Natural killer cell (primary cell): ENCODE results near the gene DLST. TPM values are rescaled to one million over a fixed set of nuclear protein-coding genes. Genes with fewer than 3 reads are reported as not detected.

Source experiments
- ATAC-seq, 3 donors: fragments of 150-1000 bp in 2 of 3; fragments of 200-7000 bp in 1 of 3; cut with Tn5 transposase; 1 replicate in 1 of 3; 2 replicates in 2 of 3; pipeline ENCODE4 v1.10.0; 2021; ENCODE audit warnings: mild to moderate bottlenecking in 2 of 3, moderate library complexity in 2 of 3
- DNase-seq, 2 donors: peaks; one replicate each; pipeline versions ENCODE4 v3.0.0 to v3.0.0-alpha.2; 2013 to 2021; ENCODE audit warnings: mixed read lengths in 1 of 2
- H3K27ac ChIP-seq: one replicate; pipeline ENCODE4 v1.5.1; 2013; ENCODE audit warnings: mild to moderate bottlenecking, low read length
- H3K27me3 ChIP-seq: one replicate; pipeline ENCODE4 v1.6.1; 2013; ENCODE audit warnings: low read length; ENCODE audit not compliant: control insufficient read depth, insufficient read depth
- H3K36me3 ChIP-seq: one replicate; pipeline ENCODE4 v1.6.1; 2013; ENCODE audit warnings: low read length; ENCODE audit not compliant: control insufficient read depth, insufficient read depth
- H3K4me1 ChIP-seq: one replicate; pipeline ENCODE4 v1.6.1; 2013; ENCODE audit warnings: low read length; ENCODE audit not compliant: control insufficient read depth, insufficient read depth
- H3K4me3 ChIP-seq: one replicate; pipeline ENCODE4 v1.5.1; 2013; ENCODE audit warnings: low read length
- H3K9me3 ChIP-seq: one replicate; pipeline ENCODE4 v1.6.1; 2013; ENCODE audit warnings: low read length; ENCODE audit not compliant: control insufficient read depth, insufficient read depth
- H3K27ac Mint-ChIP-seq, 2 donors: one replicate each; pipeline ENCODE4 v1.8.0; 2022; ENCODE audit warnings: mild to moderate bottlenecking in 2 of 2, mixed read lengths in 2 of 2, moderate library complexity in 1 of 2
- H3K27me3 Mint-ChIP-seq, 2 donors: one replicate each; pipeline ENCODE4 v1.8.0; 2022; ENCODE audit warnings: low read depth in 2 of 2, mixed read lengths in 2 of 2
- H3K36me3 Mint-ChIP-seq: one replicate; pipeline ENCODE4 v1.8.0; 2022; ENCODE audit warnings: mixed read lengths
- H3K4me1 Mint-ChIP-seq, 2 donors: one replicate each; pipeline ENCODE4 v1.8.0; 2022; ENCODE audit warnings: mixed read lengths in 2 of 2
- H3K4me3 Mint-ChIP-seq: one replicate; pipeline ENCODE4 v1.8.0; 2022; ENCODE audit warnings: mild to moderate bottlenecking, moderate library complexity, mixed read lengths
- H3K9me3 Mint-ChIP-seq, 2 donors: one replicate each; pipeline ENCODE4 v1.8.0; 2022; ENCODE audit warnings: mixed read lengths in 2 of 2
- CTCF ChIP-seq: fragments of 200-600 bp; IDR thresholded peaks from one replicate; pipeline ENCODE4 v1.8.0; 2022; ENCODE audit warnings: antibody characterized with exemption
- WGBS: methylation state at CpG from one replicate; pipeline ENCODE4 v1.1.7; 2013; ENCODE audit warnings: missing lambda C conversion rate; ENCODE audit not compliant: insufficient coverage; 5-methylcytosine and 5-hydroxymethylcytosine counted together
- intact Hi-C: fragments of 100-400 bp; cut with micrococcal nuclease; formaldehyde crosslinking; loops from one replicate; pipeline ENCODE4 v1.14.2; 2022
- total RNA-seq, 4 donors: library from RNA; stranded (reverse); fragments of 120-200 nt in 1 of 4; gene quantifications; one replicate each; pipeline versions ENCODE4 v1.2.3 to v1.2.4, GENCODE V29; 2013 to 2022

The DLST gene
- total RNA-seq, 3 donors from 2014 or later (not counting 1 experiment from before 2014, with no cell fraction given) = 161 to 180 (median 163) TPM

GRCh38 chr14:74897642-74898041 lies 15.9 kb downstream of the DLST start:
- DNase-seq = no peak
- ATAC-seq = no peak
- no peak overlapping the region for H3K27ac ChIP-seq
- H3K4me1 ChIP-seq = peaks cover 9% of the 10 kb centered on the region
- peaks cover 0 to 5% of the 10 kb centered on the region in 2 donors for H3K4me1 Mint-ChIP-seq
- no peaks in the 10 kb centered on the region for H3K9me3 Mint-ChIP-seq
- no peak overlapping the region for H3K4me3 ChIP-seq
- H3K9me3 ChIP-seq = no peaks in the 10 kb centered on the region
- no peaks in the 10 kb centered on the region for H3K27me3 Mint-ChIP-seq
- TF ChIP-seq CTCF = no peak
- H3K4me3 Mint-ChIP-seq = no peak overlapping the region
- peaks cover 96% of the 10 kb centered on the region for H3K36me3 ChIP-seq
- H3K27me3 ChIP-seq = no peaks in the 10 kb centered on the region
- H3K36me3 Mint-ChIP-seq = peaks cover 45% of the 10 kb centered on the region
- 98% methylated on average over 4 of the region's 4 CpGs for WGBS
- no peak overlapping the region for H3K27ac Mint-ChIP-seq
- intact Hi-C loops = no loop called here

DNA sequence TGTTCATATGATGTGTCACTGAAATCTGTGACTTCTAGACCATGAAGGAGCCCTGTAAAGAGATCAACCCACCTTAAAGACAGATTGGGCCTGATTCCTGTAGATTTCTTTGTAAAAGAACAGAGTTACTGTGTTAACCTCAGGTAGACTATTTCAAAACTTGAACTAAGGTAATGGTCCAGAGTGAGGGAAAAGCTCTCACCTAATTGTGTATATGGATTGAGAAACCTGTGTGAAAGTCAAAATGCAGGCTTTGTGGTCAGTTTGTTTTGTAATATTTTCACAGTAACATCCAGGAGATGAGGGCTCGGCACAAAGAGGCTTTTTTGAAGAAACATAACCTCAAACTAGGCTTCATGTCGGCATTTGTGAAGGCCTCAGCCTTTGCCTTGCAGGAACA lies 16.4 kb downstream of the DLST start:
- no peaks in the 10 kb centered on the region for H3K9me3 ChIP-seq
- DNase-seq (no peak), ATAC-seq (no peak)
- no peaks in the 10 kb centered on the region for H3K27me3 ChIP-seq
- Mint-ChIP-seq H3K36me3 (peaks cover 48% of the 10 kb centered on the region), H3K4me3 (no peak overlapping the region), H3K27ac (no peak overlapping the region), H3K27me3 (no peaks in the 10 kb centered on the region), H3K9me3 (no peaks in the 10 kb centered on the region), H3K4me1 (peaks cover 0 to 5% of the 10 kb centered on the region in 2 donors)
- TF ChIP-seq CTCF = no peak
- intact Hi-C loops = no loop called here
- peaks cover 9% of the 10 kb centered on the region for H3K4me1 ChIP-seq
- H3K36me3 ChIP-seq = peaks cover 96% of the 10 kb centered on the region
- no peak overlapping the region for H3K4me3 ChIP-seq
- H3K27ac ChIP-seq = no peak overlapping the region
- WGBS = 100% methylated on average over 2 of the region's 2 CpGs

DNA sequence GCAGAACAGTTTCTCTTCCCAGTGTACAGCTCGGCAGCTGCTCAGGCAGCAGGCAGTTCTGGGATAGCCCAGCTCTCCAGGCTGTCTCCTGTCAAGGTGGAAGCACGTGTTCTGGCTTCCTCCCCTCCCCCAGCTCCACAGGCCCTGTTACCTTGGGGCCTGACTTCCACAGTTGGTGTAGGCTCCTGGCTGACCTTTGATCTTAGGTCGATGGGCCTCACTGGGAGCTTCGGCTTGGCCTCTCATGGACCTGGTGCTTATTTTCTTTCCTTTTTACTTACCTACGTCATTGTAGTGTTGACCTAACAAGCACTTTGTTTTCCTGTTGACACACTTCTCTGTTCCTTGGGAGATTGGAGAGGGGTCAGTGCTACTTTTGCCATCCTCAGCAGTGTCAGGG lies 17.0 kb downstream of the DLST start:
- H3K9me3 Mint-ChIP-seq = no peaks in the 10 kb centered on the region

More for the DNA sequence above, 17.0 kb downstream of the DLST start:
- Histone ChIP-seq H3K27me3 (no peaks in the 10 kb centered on the region), H3K4me1 (peaks cover 4% of the 10 kb centered on the region), H3K36me3 (peaks cover 93% of the 10 kb centered on the region), H3K27ac (no peak overlapping the region), H3K4me3 (no peak overlapping the region), H3K9me3 (no peaks in the 10 kb centered on the region)
- H3K27ac Mint-ChIP-seq = peak overlapping the region in 1 of 2 donors; percentile 34
- TF ChIP-seq CTCF = no peak
- peaks cover 0 to 4% of the 10 kb centered on the region in 2 donors for H3K4me1 Mint-ChIP-seq
- intact Hi-C loops = no loop called here
- no peak for DNase-seq
- no peaks in the 10 kb centered on the region for H3K27me3 Mint-ChIP-seq
- peaks cover 48% of the 10 kb centered on the region for H3K36me3 Mint-ChIP-seq
- no peak for ATAC-seq
- WGBS = 97% methylated on average over 5 of the region's 5 CpGs
- no peak overlapping the region for H3K4me3 Mint-ChIP-seq
